ENCODE data around the gene MGAT4C. TPM values are rescaled to one million over a fixed set of nuclear protein-coding genes. Genes with fewer than 3 reads are reported as not detected.

Gene MGAT4C
- polyA plus RNA-seq, 3 donors = 1.6 to 1.9 (median 1.6) TPM

GRCh38 chr12:85993746-85994145, 262.4 kb downstream of the MGAT4C start:
- no peak for DNase-seq (ENCODE audit: low read depth in 3 of 3, low spot score in 2 of 3)

DNA sequence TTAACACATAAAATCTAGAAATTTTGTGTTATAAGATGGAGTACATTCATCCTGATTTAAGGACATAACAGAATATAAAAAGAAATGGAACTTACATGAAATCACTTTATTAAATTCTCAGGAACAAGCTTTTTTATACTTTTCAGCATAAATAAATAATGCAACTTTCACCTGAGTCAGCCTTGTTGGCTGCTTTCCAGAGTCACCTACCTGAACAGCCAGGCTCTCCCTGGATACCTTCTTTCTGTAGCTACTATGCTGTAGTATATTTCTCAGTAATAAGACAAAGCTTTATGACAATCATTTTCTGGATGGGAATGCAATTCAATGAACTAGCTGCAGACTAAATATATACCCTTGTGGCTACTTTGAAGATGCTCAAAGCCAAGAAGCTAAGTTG, 270.2 kb downstream of the MGAT4C start:
- no peak for DNase-seq (ENCODE audit: low read depth in 3 of 3, low spot score in 2 of 3)

- DNase-seq (ENCODE audit: low read depth in 3 of 3, low spot score in 2 of 3) = no peak
Observed at GRCh38 chr12:85983601-85984000, 272.6 kb downstream of the MGAT4C start.

DNA sequence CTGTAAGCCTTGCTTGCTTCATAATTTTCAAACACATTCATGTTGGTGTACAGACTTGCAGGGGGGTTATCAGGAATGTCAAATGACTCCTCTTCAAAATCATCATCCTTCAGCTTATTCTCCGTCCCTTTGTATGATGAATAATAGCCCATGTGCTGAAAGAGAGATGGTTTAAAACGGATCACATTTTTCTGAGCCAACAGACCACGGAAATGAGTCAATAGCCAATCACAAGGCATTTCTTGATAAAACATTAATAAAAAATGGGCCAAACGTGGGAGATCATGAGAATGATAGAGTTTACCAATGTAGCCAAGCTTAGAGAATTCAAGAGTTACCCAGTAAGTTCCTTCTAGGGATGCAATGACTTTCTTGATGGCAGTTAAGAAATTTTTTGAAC, 276.6 kb downstream of the MGAT4C start:
- no peak for DNase-seq (ENCODE audit: low read depth in 3 of 3, low spot score in 2 of 3)

DNA sequence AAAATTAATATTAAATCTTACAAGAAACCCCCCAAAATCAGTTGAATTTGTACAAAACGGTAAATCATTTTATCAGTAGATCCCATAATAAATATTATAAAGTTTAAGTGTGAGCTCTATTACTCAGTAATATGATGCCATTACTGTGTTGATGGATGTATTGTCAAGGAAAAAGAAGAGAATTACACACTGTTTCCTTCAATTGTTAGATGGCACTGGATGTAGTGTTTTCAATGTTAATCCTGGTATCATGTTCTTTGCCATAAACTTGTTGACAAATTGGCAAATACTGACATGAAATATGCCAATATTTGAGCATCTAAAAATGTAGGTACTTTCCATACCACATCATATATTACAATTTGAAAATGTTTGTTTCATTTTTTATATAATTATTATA, 280.5 kb downstream of the MGAT4C start:
- no peak for DNase-seq (ENCODE audit: low read depth in 3 of 3, low spot score in 2 of 3)

- no peak for DNase-seq (ENCODE audit: low read depth in 3 of 3, low spot score in 2 of 3)
Observed at GRCh38 chr12:85971800-85972199, 284.4 kb downstream of the MGAT4C start.

DNA sequence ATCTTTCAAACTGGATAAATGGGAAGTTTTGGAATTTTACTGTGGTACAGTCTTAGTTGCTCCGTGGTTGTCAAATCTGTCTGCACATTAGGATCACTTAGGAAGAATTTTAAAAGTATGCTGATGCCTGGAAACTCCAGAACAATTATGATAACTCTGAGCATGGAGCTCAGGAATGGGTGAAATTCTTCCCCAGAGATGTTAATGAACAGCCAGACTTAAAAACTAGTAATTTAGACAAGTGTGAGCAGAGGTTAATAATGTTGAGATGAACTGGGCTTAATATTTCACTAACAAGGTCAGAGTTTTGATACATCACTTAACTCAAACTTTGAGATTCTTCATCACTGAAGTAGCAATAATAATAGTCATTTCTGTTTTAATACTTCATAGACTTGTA, 287.6 kb downstream of the MGAT4C start:
- no peak for DNase-seq (ENCODE audit: low read depth in 3 of 3, low spot score in 2 of 3)

- no peak for DNase-seq (ENCODE audit: low read depth in 3 of 3, low spot score in 2 of 3)
Observed at GRCh38 chr12:85963326-85963725, 292.9 kb downstream of the MGAT4C start.

DNA sequence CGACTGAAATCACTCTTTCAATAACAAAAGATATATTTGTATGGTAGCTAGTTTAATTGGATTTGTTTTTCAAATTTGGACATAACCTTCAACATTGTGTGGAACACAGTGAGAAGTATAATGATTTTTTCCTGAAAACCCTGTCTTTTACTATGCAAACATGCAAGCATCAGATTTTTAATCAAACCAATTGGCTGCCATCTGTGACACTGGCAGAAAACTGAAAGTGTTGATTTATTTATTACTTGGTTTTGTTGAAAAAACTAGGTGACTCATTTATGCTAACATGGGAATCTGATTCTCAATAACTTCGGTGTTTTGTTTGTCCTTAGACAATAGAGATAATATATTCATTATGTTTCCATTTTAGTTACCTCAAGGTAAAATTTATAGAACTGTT, 300.1 kb downstream of the MGAT4C start:
- no peak for DNase-seq (ENCODE audit: low read depth in 3 of 3, low spot score in 2 of 3)

DNA sequence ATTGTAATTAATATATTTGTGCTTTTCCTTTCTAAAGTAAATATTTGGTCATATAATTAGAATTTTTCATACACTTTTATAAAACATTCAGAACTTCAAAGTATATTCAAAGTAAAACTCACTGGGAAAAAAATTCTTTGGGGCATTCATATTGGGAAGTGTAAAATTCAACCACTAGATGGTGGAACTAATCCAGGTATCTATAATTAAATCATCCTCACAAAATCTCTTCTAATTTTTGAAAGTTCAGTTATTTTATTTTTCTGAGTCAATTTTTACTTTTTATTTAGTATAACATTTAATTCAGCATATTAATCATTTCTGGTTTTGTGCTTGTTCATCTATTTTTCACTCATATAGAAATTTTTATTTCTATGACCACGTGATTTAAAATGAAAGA, 301.1 kb downstream of the MGAT4C start:
- DNase-seq (ENCODE audit: low read depth in 3 of 3, low spot score in 2 of 3) = no peak

GRCh38 chr12:85951823-85952222, 304.4 kb downstream of the MGAT4C start:
- no peak for DNase-seq (ENCODE audit: low read depth in 3 of 3, low spot score in 2 of 3)

- DNase-seq (ENCODE audit: low read depth in 3 of 3, low spot score in 2 of 3) = no peak
Observed at GRCh38 chr12:85949253-85949652, 306.9 kb downstream of the MGAT4C start.

GRCh38 chr12:85948340-85948739, 307.9 kb downstream of the MGAT4C start:
- DNase-seq (ENCODE audit: low read depth in 3 of 3, low spot score in 2 of 3) = no peak

DNA sequence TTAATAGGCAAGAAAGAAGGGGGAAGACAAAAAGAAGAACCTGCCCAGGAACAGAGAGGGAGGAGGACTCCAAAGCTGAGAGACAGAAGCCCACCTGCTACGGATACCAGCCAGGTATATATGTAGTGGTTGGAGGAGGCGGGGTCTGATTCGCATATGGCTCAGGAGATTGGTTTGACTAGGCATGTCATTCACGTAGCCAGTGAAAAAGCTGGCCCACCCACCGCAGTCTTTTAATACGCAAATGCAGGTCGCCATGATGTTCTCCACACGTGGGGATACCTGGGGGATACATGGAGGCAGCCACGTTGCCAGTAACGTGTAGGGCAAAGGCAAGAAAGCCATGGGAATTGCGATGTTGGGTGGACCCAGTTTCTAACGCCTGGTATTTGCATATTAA, 308.9 kb downstream of the MGAT4C start:
- DNase-seq (ENCODE audit: low read depth in 3 of 3, low spot score in 2 of 3) = no peak

DNA sequence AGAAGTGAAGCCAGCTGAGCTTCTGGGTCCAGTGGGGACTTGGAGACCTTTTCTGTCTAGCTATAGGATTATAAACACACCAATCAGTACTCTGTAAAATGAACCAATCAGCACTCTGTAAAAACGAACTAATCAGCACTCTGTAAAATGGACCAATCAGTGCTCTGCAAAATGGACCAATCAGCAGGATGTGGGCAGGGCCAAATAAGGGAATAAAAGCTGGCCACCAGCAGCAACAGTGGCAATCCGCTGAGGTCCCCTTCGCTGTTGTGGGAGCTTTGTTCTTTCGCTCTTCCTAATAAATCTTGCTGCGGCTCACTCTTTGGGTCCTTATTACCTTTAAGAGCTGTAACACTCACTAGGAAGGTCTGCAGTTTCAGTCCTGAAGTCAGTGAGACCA, 309.8 kb downstream of the MGAT4C start:
- no peak for DNase-seq (ENCODE audit: low read depth in 3 of 3, low spot score in 2 of 3)

DNA sequence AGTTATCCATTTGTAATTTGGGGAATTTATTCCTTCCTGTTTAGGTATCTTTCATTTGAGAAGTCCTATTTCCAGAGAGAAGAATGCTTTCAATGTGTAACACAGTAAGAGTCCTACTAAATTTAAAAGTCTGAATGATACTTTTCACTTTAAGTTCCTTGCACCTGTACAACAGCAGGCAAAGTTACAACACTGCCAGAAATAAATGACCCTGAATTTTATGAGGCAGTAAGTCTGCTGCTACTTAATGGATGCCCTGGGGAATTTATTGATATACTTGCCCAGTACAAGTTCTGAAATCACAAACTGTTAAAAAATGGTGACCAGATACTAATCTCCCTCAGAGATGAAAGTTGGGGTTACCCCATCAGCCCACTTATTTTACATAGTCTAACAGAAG, 329.0 kb downstream of the MGAT4C start:
- no peak for DNase-seq (ENCODE audit: low read depth in 3 of 3, low spot score in 2 of 3)

DNA sequence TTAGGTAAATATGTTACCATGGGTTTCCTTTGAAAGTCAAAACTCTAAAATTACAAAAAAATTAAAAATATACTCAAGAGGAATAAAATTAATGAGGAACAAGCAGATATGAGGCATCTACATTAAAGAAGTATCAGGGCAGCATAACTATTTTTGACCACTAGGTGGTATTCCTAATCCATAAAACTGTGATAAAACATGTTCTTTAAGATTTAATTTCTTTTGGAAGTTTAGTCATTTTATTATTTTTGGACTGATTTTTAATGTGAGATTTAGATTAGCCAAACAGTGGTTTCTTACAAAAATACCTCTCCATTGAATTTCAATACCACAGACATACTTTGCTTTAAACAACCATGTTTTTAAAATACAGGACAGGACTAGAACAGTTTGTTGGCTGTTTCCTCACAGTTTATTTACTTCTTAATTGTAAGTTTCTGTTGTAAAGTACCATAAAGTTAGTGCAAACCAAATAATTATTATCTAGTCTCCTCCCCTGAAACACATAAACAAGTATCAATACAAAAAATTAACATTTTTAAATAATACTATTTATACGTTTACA, 332.3 kb downstream of the MGAT4C start:
- no peak for DNase-seq (ENCODE audit: low read depth in 3 of 3, low spot score in 2 of 3)

DNA sequence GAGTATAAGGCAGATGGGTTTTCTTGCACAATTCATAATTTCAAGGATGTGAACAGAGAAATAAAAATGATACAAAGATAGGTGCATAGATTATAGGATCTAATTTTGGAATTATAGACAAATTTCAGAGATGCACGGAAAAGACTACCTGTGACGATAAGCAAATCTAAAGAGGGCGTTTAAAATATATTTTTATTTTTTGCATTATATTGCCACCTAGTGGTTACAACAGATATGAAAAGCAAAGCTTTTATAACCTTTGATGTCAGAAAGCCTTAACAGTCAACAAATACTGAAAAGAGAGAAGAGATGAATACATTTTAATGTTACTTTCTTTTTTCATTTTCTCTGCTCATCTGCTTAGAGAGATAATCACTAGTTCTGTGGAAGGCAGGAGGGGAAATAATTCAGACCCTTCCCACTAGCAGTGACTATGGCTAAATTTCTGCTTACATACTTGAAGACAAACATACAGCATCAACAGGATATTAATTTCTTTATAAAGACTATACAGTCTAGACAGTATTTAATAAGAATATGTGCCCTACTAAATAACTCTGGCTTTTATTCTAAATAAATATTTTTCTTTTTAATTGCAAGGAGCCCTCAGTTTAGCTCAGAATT, 335.8 kb downstream of the MGAT4C start:
- DNase-seq (ENCODE audit: low read depth in 3 of 3, low spot score in 2 of 3) = peak; percentile 15 to 23 (median 20)

Measured in right renal cortex interstitium (tissue), 3 donors.